Measurements from ENCODE around the gene GM2A.

DNA sequence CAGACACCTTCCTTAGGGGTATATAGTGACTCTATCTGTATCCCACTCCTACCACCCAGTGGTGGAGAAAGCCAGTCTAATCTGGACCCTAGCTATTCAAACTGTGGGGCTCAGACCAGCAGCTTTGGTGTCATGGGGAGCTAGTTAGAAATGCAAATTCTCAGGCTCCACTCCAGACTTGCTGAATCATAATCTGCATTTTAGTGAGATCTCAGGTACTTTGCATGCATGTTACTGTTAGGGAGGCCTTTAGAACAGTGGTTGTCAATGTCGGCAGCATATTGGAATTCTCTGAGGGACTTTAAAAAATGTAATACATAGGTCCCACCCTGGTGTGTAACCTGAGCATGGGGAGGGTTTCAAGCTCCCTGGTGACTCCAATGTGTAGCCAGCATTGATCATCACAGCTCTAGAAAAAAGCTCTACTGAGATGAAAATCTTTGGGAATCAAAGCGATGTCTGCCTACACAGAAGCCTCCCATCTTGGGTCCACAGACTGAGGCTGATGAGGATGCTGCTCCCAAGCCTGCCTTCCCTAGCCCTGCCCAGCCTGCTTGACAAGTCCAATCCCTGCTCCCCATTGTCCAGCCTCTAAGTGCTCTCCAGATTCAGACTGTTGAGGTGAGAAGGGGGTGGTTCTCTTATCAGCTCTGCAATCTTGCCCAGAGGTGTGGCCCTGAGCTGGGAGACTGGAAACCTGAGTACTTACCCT, 11.9 kb upstream of the GM2A start:
- TF ChIP-seq CTCF (conservative IDR thresholded peaks at IDR 0.05; ENCODE audit: low read length) = no peak
- TF ChIP-seq EZH2phosphoT487 (IDR thresholded peaks at IDR 0.05; ENCODE audit: borderline replicate concordance) = no peak
